Measurements from ENCODE around the gene MTFMT. TPM values are rescaled to one million over a fixed set of nuclear protein-coding genes. Genes with fewer than 3 reads are reported as not detected.

MTFMT gene
- total RNA-seq, 1 donor from 2014 or later = 22.1 TPM

DNA sequence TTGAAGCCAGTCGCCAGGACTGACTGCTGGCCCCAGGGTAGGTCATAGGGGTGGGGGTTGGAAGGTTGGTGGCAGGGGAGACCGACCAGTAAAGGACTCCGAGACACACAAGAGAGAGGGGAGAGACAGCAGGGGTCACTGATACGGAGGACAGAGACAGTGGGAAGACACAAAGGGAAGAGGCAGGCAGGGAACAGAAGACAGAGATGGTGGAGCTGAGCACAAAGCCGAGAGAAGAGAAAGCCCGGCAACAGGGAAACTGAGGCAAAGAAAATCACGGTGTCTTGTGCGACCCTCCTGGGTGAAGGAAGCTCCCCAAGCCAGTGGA lies 37.8 kb upstream of the MTFMT start:
- H3K4me3 ChIP-seq (ENCODE audit: low read depth, low read length) = no peak overlapping the region

GRCh38 chr15:65066635-65067316 lies 37.3 kb upstream of the MTFMT start:
- DNase-seq (ENCODE audit: low read depth) = no peak
- no peak overlapping the region for H3K4me3 ChIP-seq (ENCODE audit: low read depth, low read length)
- no peak for TF ChIP-seq CTCF (conservative IDR thresholded peaks at IDR 0.05; ENCODE audit: low read depth, low read length)

More for the DNA sequence above, 37.8 kb upstream of the MTFMT start:
- TF ChIP-seq CTCF (conservative IDR thresholded peaks at IDR 0.05; ENCODE audit: low read depth, low read length) = no peak
- no peak for DNase-seq (ENCODE audit: low read depth)

GRCh38 chr15:65066001-65066634 lies 36.7 kb upstream of the MTFMT start:
- DNase-seq (ENCODE audit: low read depth) = no peak
- no peak overlapping the region for H3K4me3 ChIP-seq (ENCODE audit: low read depth, low read length)
- TF ChIP-seq CTCF (conservative IDR thresholded peaks at IDR 0.05; ENCODE audit: low read depth, low read length) = no peak

- no peak for DNase-seq (ENCODE audit: low read depth)
- TF ChIP-seq CTCF (conservative IDR thresholded peaks at IDR 0.05; ENCODE audit: low read depth, low read length) = no peak
- H3K4me3 ChIP-seq (ENCODE audit: low read depth, low read length) = no peak overlapping the region
Measured at GRCh38 chr15:65062726-65063125, 33.3 kb upstream of the MTFMT start.

- no peak for TF ChIP-seq CTCF (conservative IDR thresholded peaks at IDR 0.05; ENCODE audit: low read depth, low read length)
- no peak for DNase-seq (ENCODE audit: low read depth)
- H3K4me3 ChIP-seq (ENCODE audit: low read depth, low read length) = no peak overlapping the region
Measured at GRCh38 chr15:65062061-65062460, 32.6 kb upstream of the MTFMT start.

DNA sequence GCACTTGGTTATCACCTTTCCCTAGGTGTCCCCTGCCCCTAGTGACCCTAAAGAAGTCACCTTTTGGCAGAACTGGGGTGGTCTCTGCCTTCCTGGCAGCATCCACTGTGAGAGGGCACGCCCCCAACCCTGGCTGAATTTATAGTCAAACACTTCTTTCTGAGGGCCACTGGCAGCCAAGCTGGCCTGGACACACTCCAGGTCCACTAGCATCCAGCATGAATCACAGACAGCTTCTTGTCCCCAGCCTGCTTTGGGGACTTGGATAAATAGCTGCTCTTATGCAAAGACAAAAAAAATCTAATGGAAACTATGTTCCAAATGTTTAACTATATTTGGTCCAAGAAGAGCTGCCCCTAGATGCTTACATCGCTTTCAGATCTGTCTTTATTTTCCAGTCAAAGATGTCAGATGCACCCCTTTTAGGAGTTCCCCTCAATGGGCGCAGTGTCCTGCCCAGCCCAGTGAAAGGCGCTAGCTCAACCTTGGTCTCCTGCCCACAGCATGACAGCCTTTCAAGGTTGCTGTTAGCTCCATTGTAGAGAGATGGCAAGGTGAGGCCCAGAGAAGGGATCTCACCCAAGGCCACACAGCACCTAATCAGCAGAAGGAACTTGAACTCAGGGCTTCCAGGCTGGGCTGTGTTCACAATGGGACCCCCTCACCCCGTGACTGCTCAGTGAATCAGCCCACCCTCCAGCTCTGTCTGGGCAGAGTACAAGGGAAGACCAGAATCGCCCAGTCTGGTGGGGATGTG lies 31.4 kb upstream of the MTFMT start:
- H3K4me3 ChIP-seq (ENCODE audit: low read depth, low read length) = no peak overlapping the region
- TF ChIP-seq CTCF (conservative IDR thresholded peaks at IDR 0.05; ENCODE audit: low read depth, low read length) = no peak
- no peak for DNase-seq (ENCODE audit: low read depth)

Data from epithelial cell of proximal tubule (primary cell).